Activated T-cell treated with anti-CD3 and anti-CD28 coated beads, Interleukin-2, amount 50 U/mL, for 72 hours (primary cell): ENCODE measurements around the gene GDI2. TPM values are rescaled to one million over a fixed set of nuclear protein-coding genes. Genes with fewer than 3 reads are reported as not detected.
"Not testable (repeated sequence)": the region's sequence is repeated elsewhere in the genome, so short reads cannot be mapped to it uniquely, and the experiment has no call there.

ENCODE experiments used
- ATAC-seq, 2 donors: fragments of 150-1000 bp; cut with Tn5 transposase; replicated peaks in 1 of 2; 2 replicates each; pipeline ENCODE4 v1.10.0; 2021; ENCODE audit warnings: moderate library complexity in 2 of 2, mild to moderate bottlenecking in 1 of 2
- DNase-seq, 2 donors: peaks; one replicate each; pipeline ENCODE4 v3.0.0; 2021 to 2022; ENCODE audit warnings: mixed read lengths in 1 of 2
- H3K27ac Mint-ChIP-seq: one replicate; pipeline ENCODE4 v1.8.0; 2022; ENCODE audit warnings: mild to moderate bottlenecking, moderate library complexity, mixed read lengths
- H3K27me3 Mint-ChIP-seq: one replicate; pipeline ENCODE4 v1.8.0; 2022; ENCODE audit warnings: low read depth, mixed read lengths
- H3K36me3 Mint-ChIP-seq, 2 donors: one replicate each; pipeline ENCODE4 v1.8.0; 2022; ENCODE audit warnings: mixed read lengths in 2 of 2, mild to moderate bottlenecking in 1 of 2; ENCODE audit not compliant: insufficient read depth in 2 of 2
- H3K4me1 Mint-ChIP-seq: one replicate; pipeline ENCODE4 v1.8.0; 2022; ENCODE audit warnings: low read depth, mixed read lengths
- H3K4me3 Mint-ChIP-seq, 2 donors: one replicate each; pipeline ENCODE4 v1.8.0; 2022; ENCODE audit warnings: mild to moderate bottlenecking in 2 of 2, mixed read lengths in 2 of 2, moderate library complexity in 2 of 2
- H3K9me3 Mint-ChIP-seq, 2 donors: one replicate each; pipeline ENCODE4 v1.8.0; 2022; ENCODE audit warnings: mixed read lengths in 2 of 2
- total RNA-seq, 2 donors: library from RNA; stranded (reverse); gene quantifications; one replicate each; pipeline ENCODE4 v1.2.3, GENCODE V29; 2022

GDI2 gene
- total RNA-seq, 2 donors from 2014 or later: 275 to 309 TPM

- no peaks in the 10 kb centered on the region for H3K27me3 Mint-ChIP-seq
- peaks cover 68% of the 10 kb centered on the region for H3K4me1 Mint-ChIP-seq
- ATAC-seq (no peak), DNase-seq (no peak)
- H3K36me3 Mint-ChIP-seq: no peaks in the 10 kb centered on the region
- H3K27ac Mint-ChIP-seq: peak overlapping the region; percentile 49
- H3K4me3 Mint-ChIP-seq: peak overlapping the region; percentile 27 to 46
- H3K9me3 Mint-ChIP-seq: peaks cover 5% of the 10 kb centered on the region in 2 donors
Observed at GRCh38 chr10:5817322-5818047, 4.3 kb upstream of the GDI2 start.

GRCh38 chr10:5816170-5816569, 2.9 kb upstream of the GDI2 start:
- ATAC-seq (no peak), DNase-seq (no peak)
- H3K27me3 Mint-ChIP-seq: no peaks in the 10 kb centered on the region
- H3K9me3 Mint-ChIP-seq: peaks cover 5% of the 10 kb centered on the region in 2 donors
- H3K36me3 Mint-ChIP-seq: peaks cover 1 to 5% of the 10 kb centered on the region in 2 donors
- no peak overlapping the region for H3K4me3 Mint-ChIP-seq
- no peak overlapping the region for H3K27ac Mint-ChIP-seq
- H3K4me1 Mint-ChIP-seq: peaks cover 74% of the 10 kb centered on the region

- H3K9me3 Mint-ChIP-seq: peaks cover 3 to 4% of the 10 kb centered on the region in 2 donors
- peak overlapping the region; percentile 96 for H3K27ac Mint-ChIP-seq
- peak in 1 of 2 donors; percentile 19 for DNase-seq
- peaks cover 3 to 6% of the 10 kb centered on the region in 2 donors for H3K36me3 Mint-ChIP-seq
- H3K4me3 Mint-ChIP-seq: peak overlapping the region; percentile 91 to 92
- no peaks in the 10 kb centered on the region for H3K27me3 Mint-ChIP-seq
- H3K4me1 Mint-ChIP-seq: peaks cover 75% of the 10 kb centered on the region
- ATAC-seq: no peak
Observed at GRCh38 chr10:5814110-5815107, 1.2 kb upstream of the GDI2 start.

GRCh38 chr10:5813091-5813340, 218 bp downstream of the GDI2 start:
- peak overlapping the region; percentile 91 to 92 for H3K4me3 Mint-ChIP-seq
- ATAC-seq: peak; percentile 48 to 52

GRCh38 chr10:5812283-5813090, 747 bp downstream of the GDI2 start:
- peak overlapping the region; percentile 92 for H3K27ac Mint-ChIP-seq
- H3K4me3 Mint-ChIP-seq: peak overlapping the region; percentile 91 to 92
- no peaks in the 10 kb centered on the region for H3K27me3 Mint-ChIP-seq
- H3K4me1 Mint-ChIP-seq: peaks cover 78% of the 10 kb centered on the region
- peaks cover 3% of the 10 kb centered on the region in 2 donors for H3K9me3 Mint-ChIP-seq
- H3K36me3 Mint-ChIP-seq: peaks cover 7 to 9% of the 10 kb centered on the region in 2 donors
- peak; percentile 45 for ATAC-seq
- DNase-seq: peak; percentile 59

More at GRCh38 chr10:5813091-5813340, 218 bp downstream of the GDI2 start:
- no peaks in the 10 kb centered on the region for H3K27me3 Mint-ChIP-seq
- peaks cover 78% of the 10 kb centered on the region for H3K4me1 Mint-ChIP-seq
- H3K9me3 Mint-ChIP-seq: peaks cover 3 to 4% of the 10 kb centered on the region in 2 donors
- peaks cover 6 to 7% of the 10 kb centered on the region in 2 donors for H3K36me3 Mint-ChIP-seq
- no peak for DNase-seq
- H3K27ac Mint-ChIP-seq: peak overlapping the region; percentile 96

- Mint-ChIP-seq H3K36me3 (peaks cover 7 to 14% of the 10 kb centered on the region in 2 donors), H3K27ac (peak overlapping the region; percentile 92), H3K9me3 (no peaks in the 10 kb centered on the region), H3K4me3 (peak overlapping the region; percentile 91 to 92), H3K27me3 (no peaks in the 10 kb centered on the region), H3K4me1 (peaks cover 78% of the 10 kb centered on the region)
- ATAC-seq: no peak
- peak in 1 of 2 donors; percentile 11 for DNase-seq
Observed at GRCh38 chr10:5811387-5811821, 1.8 kb downstream of the GDI2 start.

- Mint-ChIP-seq H3K4me3 (peak overlapping the region; percentile 91 to 92), H3K36me3 (peaks cover 7 to 17% of the 10 kb centered on the region in 2 donors), H3K9me3 (no peaks in the 10 kb centered on the region)
Observed at GRCh38 chr10:5810225-5810624, 3.0 kb downstream of the GDI2 start.

GRCh38 chr10:5809527-5810154, 3.6 kb downstream of the GDI2 start:
- Mint-ChIP-seq H3K4me3 (peak overlapping the region; percentile 91 to 92), H3K9me3 (no peaks in the 10 kb centered on the region), H3K27ac (peak overlapping the region; percentile 92), H3K4me1 (peaks cover 74% of the 10 kb centered on the region), H3K36me3 (peaks cover 7 to 17% of the 10 kb centered on the region in 2 donors), H3K27me3 (no peaks in the 10 kb centered on the region)
- DNase-seq: no peak
- no peak for ATAC-seq

More at GRCh38 chr10:5810225-5810624, 3.0 kb downstream of the GDI2 start:
- no peak for DNase-seq
- ATAC-seq: no peak
- Mint-ChIP-seq H3K27me3 (no peaks in the 10 kb centered on the region), H3K27ac (peak overlapping the region; percentile 92), H3K4me1 (peaks cover 75% of the 10 kb centered on the region)

- H3K9me3 Mint-ChIP-seq: not testable (repeated sequence)
Observed at GRCh38 chr10:5808783-5809392, 4.3 kb downstream of the GDI2 start.

GRCh38 chr10:5806745-5807144, 6.5 kb downstream of the GDI2 start:
- no peaks in the 10 kb centered on the region for H3K9me3 Mint-ChIP-seq
- H3K27ac Mint-ChIP-seq: no peak overlapping the region
- ATAC-seq: no peak
- peaks cover 6 to 21% of the 10 kb centered on the region in 2 donors for H3K36me3 Mint-ChIP-seq
- peaks cover 79% of the 10 kb centered on the region for H3K4me1 Mint-ChIP-seq
- no peaks in the 10 kb centered on the region for H3K27me3 Mint-ChIP-seq
- DNase-seq: no peak
- H3K4me3 Mint-ChIP-seq: no peak overlapping the region

More at GRCh38 chr10:5808783-5809392, 4.3 kb downstream of the GDI2 start:
- ATAC-seq, H3K27me3 Mint-ChIP-seq, DNase-seq: not testable (repeated sequence)
- Mint-ChIP-seq H3K27ac (peak overlapping the region; percentile 92), H3K36me3 (peaks cover 9 to 21% of the 10 kb centered on the region in 2 donors), H3K4me1 (peaks cover 75% of the 10 kb centered on the region), H3K4me3 (peak overlapping the region; percentile 91 to 92)

- H3K9me3 Mint-ChIP-seq: no peaks in the 10 kb centered on the region
- ATAC-seq (no peak), DNase-seq (no peak)
- H3K27me3 Mint-ChIP-seq: no peaks in the 10 kb centered on the region
- peaks cover 4 to 21% of the 10 kb centered on the region in 2 donors for H3K36me3 Mint-ChIP-seq
- H3K27ac Mint-ChIP-seq: no peak overlapping the region
- no peak overlapping the region for H3K4me3 Mint-ChIP-seq
- peaks cover 69% of the 10 kb centered on the region for H3K4me1 Mint-ChIP-seq
Observed at GRCh38 chr10:5805711-5806110, 7.5 kb downstream of the GDI2 start.

GRCh38 chr10:5805260-5805659, 8.0 kb downstream of the GDI2 start:
- Mint-ChIP-seq H3K27ac (no peak overlapping the region), H3K9me3 (no peaks in the 10 kb centered on the region), H3K36me3 (peaks cover 4 to 21% of the 10 kb centered on the region in 2 donors), H3K4me3 (no peak overlapping the region), H3K27me3 (no peaks in the 10 kb centered on the region), H3K4me1 (peaks cover 65% of the 10 kb centered on the region)
- no peak for DNase-seq
- ATAC-seq: no peak
